ENCODE results near the gene STARD13. TPM values are rescaled to one million over a fixed set of nuclear protein-coding genes. Genes with fewer than 3 reads are reported as not detected.
A peak's percentile ranks its signal among the peaks of the same experiment; 100 is the strongest.

The STARD13 gene
- total and polyA plus RNA-seq, 8 donors: 7.8 to 29.4 (median 16.2) TPM

GRCh38 chr13:33197541-33197971, 88.0 kb downstream of the STARD13 start:
- DNase-seq (no peak), FAIRE-seq (no peak), ATAC-seq (no peak)
- 87 to 91% methylated on average over 13 of the region's 13 CpGs for WGBS, 2 donors
- Histone ChIP-seq H3K4me3 (no peak overlapping the region), H3K27ac (no peak overlapping the region), H3K9me3 (no peaks in the 10 kb centered on the region), H3K4me1 (peaks cover 19 to 38% (median 37%) of the 10 kb centered on the region in 3 donors), H3K36me3 (no peaks in the 10 kb centered on the region), H3K27me3 (no peaks in the 10 kb centered on the region)
- TF ChIP-seq CTCF (IDR thresholded peaks at IDR 0.05): no peak
- intact Hi-C loops (cut with DNase I): no loop called here

- TF ChIP-seq CTCF (IDR thresholded peaks at IDR 0.05): no peak
- H3K4me1 ChIP-seq: peaks cover 12 to 40% (median 35%) of the 10 kb centered on the region in 3 donors
- intact Hi-C loops (cut with DNase I): no loop called here
- 57 to 60% methylated on average over 3 of the region's 3 CpGs for WGBS, 2 donors
- ATAC-seq (no peak), DNase-seq (no peak), FAIRE-seq (no peak)
- no peaks in the 10 kb centered on the region for H3K36me3 ChIP-seq
- peak overlapping the region in 1 of 4 donors; percentile 21 for H3K27ac ChIP-seq
- H3K4me3 ChIP-seq: no peak overlapping the region
- no peaks in the 10 kb centered on the region for H3K9me3 ChIP-seq
- no peaks in the 10 kb centered on the region for H3K27me3 ChIP-seq
Observed at GRCh38 chr13:33196767-33197166, 88.8 kb downstream of the STARD13 start.

GRCh38 chr13:33195693-33196464, 89.7 kb downstream of the STARD13 start:
- ATAC-seq (no peak), FAIRE-seq (no peak), DNase-seq (no peak)
- peaks cover 11 to 48% (median 37%) of the 10 kb centered on the region in 3 donors for H3K4me1 ChIP-seq
- no peak overlapping the region for H3K4me3 ChIP-seq
- no peaks in the 10 kb centered on the region for H3K9me3 ChIP-seq
- TF ChIP-seq CTCF (IDR thresholded peaks at IDR 0.05): no peak
- peak overlapping the region; percentile 17 to 64 (median 38) for H3K27ac ChIP-seq
- 74 to 86% methylated on average over 13 of the region's 13 CpGs for WGBS, 2 donors
- no peaks in the 10 kb centered on the region for H3K27me3 ChIP-seq
- intact Hi-C loops (cut with DNase I): no loop called here
- no peaks in the 10 kb centered on the region for H3K36me3 ChIP-seq

- H3K4me1 ChIP-seq: peaks cover 11 to 49% (median 37%) of the 10 kb centered on the region in 3 donors
- intact Hi-C loops (cut with DNase I): no loop called here
- TF ChIP-seq CTCF (IDR thresholded peaks at IDR 0.05): no peak
- peak; percentile 49 for FAIRE-seq
- WGBS, 2 donors: 24 to 28% methylated on average over 8 of the region's 8 CpGs
- no peaks in the 10 kb centered on the region for H3K9me3 ChIP-seq
- H3K4me3 ChIP-seq: no peak overlapping the region
- peak overlapping the region; percentile 17 to 64 (median 38) for H3K27ac ChIP-seq
- peak in 4 of 6 donors; percentile 44 to 78 (median 54) for DNase-seq
- H3K36me3 ChIP-seq: no peaks in the 10 kb centered on the region
- no peaks in the 10 kb centered on the region for H3K27me3 ChIP-seq
- ATAC-seq: peak; percentile 85 to 92 (median 90)
Observed at GRCh38 chr13:33194820-33195692, 90.5 kb downstream of the STARD13 start.
